ENCODE measurements around the gene LYSMD3.

Gene LYSMD3

GRCh38 chr5:90547072-90547536 is 17.7 kb upstream of the LYSMD3 start:
- DNase-seq: no peak

GRCh38 chr5:90546216-90546837 is 16.9 kb upstream of the LYSMD3 start:
- no peak for DNase-seq

GRCh38 chr5:90545511-90545910 is 16.1 kb upstream of the LYSMD3 start:
- DNase-seq: no peak

GRCh38 chr5:90542827-90543519 is 13.6 kb upstream of the LYSMD3 start:
- DNase-seq: no peak

- DNase-seq: no peak
Observed at GRCh38 chr5:90534922-90535321, 5.5 kb upstream of the LYSMD3 start.

- DNase-seq: no peak
Observed at GRCh38 chr5:90533794-90534193, 4.4 kb upstream of the LYSMD3 start.

GRCh38 chr5:90530736-90531487 is 1.5 kb upstream of the LYSMD3 start:
- DNase-seq: no peak

- peak in 1 of 2 donors; percentile 82 for DNase-seq
Observed at GRCh38 chr5:90529939-90530677, 724 bp upstream of the LYSMD3 start.

- DNase-seq: no peak
Observed at GRCh38 chr5:90528601-90529193, 687 bp downstream of the LYSMD3 start.

GRCh38 chr5:90519081-90519480 is 10.3 kb downstream of the LYSMD3 start:
- no peak for DNase-seq

- DNase-seq: no peak
Observed at GRCh38 chr5:90518661-90519060, 10.7 kb downstream of the LYSMD3 start.

GRCh38 chr5:90514520-90514919 is 14.9 kb downstream of the LYSMD3 start:
- DNase-seq: no peak

- DNase-seq: no peak
Observed at GRCh38 chr5:90510438-90510837, 18.9 kb downstream of the LYSMD3 start.

GRCh38 chr5:90506221-90506620 is 23.2 kb downstream of the LYSMD3 start:
- DNase-seq: no peak

GRCh38 chr5:90504743-90505142 is 24.6 kb downstream of the LYSMD3 start:
- no peak for DNase-seq

GRCh38 chr5:90503596-90503995 is 25.8 kb downstream of the LYSMD3 start:
- no peak for DNase-seq

- no peak for DNase-seq
Observed at GRCh38 chr5:90495146-90495545, 34.2 kb downstream of the LYSMD3 start.

- DNase-seq: no peak
Observed at GRCh38 chr5:90494043-90494442, 35.3 kb downstream of the LYSMD3 start.

GRCh38 chr5:90488791-90489190 is 40.6 kb downstream of the LYSMD3 start:
- no peak for DNase-seq

- no peak for DNase-seq
Observed at GRCh38 chr5:90484540-90484939, 44.8 kb downstream of the LYSMD3 start.

GRCh38 chr5:90483206-90483605 is 46.2 kb downstream of the LYSMD3 start:
- no peak for DNase-seq

GRCh38 chr5:90480699-90481098 is 48.7 kb downstream of the LYSMD3 start:
- no peak for DNase-seq
